GM18909 (cell line): ENCODE results near the gene FRMD6.
"Not testable (repeated sequence)": the region's sequence is repeated elsewhere in the genome, so short reads cannot be mapped to it uniquely, and the experiment has no call there.

Experiments used
- ATAC-seq: cut with Tn5 transposase; IDR thresholded peaks from one replicate; pipeline ENCODE4 v1.9.1; 2021; ENCODE audit warnings: mild to moderate bottlenecking; ENCODE audit not compliant: unreplicated experiment, poor library complexity

The FRMD6 gene

GRCh38 chr14:51759950-51760349, 108.2 kb downstream of the FRMD6 start:
- ATAC-seq, result no peak

GRCh38 chr14:51765726-51766125, 114.0 kb downstream of the FRMD6 start:
- ATAC-seq, result not testable (repeated sequence)

- not testable (repeated sequence) for ATAC-seq
Observed at GRCh38 chr14:51766586-51766985, 114.9 kb downstream of the FRMD6 start.

- ATAC-seq, result not testable (repeated sequence)
Observed at GRCh38 chr14:51769261-51769660, 117.6 kb downstream of the FRMD6 start.

GRCh38 chr14:51774209-51774608, 122.5 kb downstream of the FRMD6 start:
- no peak for ATAC-seq

GRCh38 chr14:51776102-51776894, 124.6 kb downstream of the FRMD6 start:
- no peak for ATAC-seq

GRCh38 chr14:51780006-51780692, 128.4 kb downstream of the FRMD6 start:
- peak; percentile 42 for ATAC-seq
